Stomach (tissue), 4 donors: ENCODE data around the gene ATXN1.

Experiments
- CTCF ChIP-seq, 7 experiments: fragments of 450-650 bp in 4 of 7; fragments of 200-600 bp in 3 of 7; sonication (generic) in 3 of 7; IDR thresholded peaks; one replicate each; pipeline ENCODE4 v1.5.1; 2016 to 2019; ENCODE audit warnings: antibody characterized with exemption in 7 of 7, control low read depth in 2 of 7, mild to moderate bottlenecking in 1 of 7
- EP300 ChIP-seq: sonication (generic); formaldehyde crosslinking; IDR thresholded peaks from one replicate; pipeline ENCODE4 v1.6.1; 2017; ENCODE audit warnings: antibody characterized with exemption
- POLR2A ChIP-seq, 4 donors: fragments of 450-650 bp; IDR thresholded peaks; one replicate each; pipeline ENCODE4 v1.6.1; 2016; ENCODE audit warnings: antibody characterized with exemption in 4 of 4, control low read depth in 2 of 4, mild to moderate bottlenecking in 1 of 4, moderate library complexity in 1 of 4
- POLR2AphosphoS5 ChIP-seq, 3 donors: sonication (generic); formaldehyde crosslinking; IDR thresholded peaks; one replicate each; pipeline ENCODE4 v1.6.1; 2016; ENCODE audit warnings: antibody characterized with exemption in 3 of 3

GRCh38 chr6:16759646-16760515, 1.4 kb downstream of the ATXN1 start:
- TF ChIP-seq CTCF (IDR thresholded peaks at IDR 0.05): peak in 1 of 7 experiments; percentile 20
- peak; percentile 79 to 93 (median 90) for TF ChIP-seq POLR2AphosphoS5 (IDR thresholded peaks at IDR 0.05)
- peak in 2 of 4 donors; percentile 51 to 87 for TF ChIP-seq POLR2A (IDR thresholded peaks at IDR 0.05)
- no peak for TF ChIP-seq EP300
